Measurements from ENCODE around the gene MBL2.
A peak's percentile ranks its signal among the peaks of the same experiment; 100 is the strongest.

MBL2 gene

GRCh38 chr10:52741851-52742250, 30.7 kb downstream of the MBL2 start:
- Histone ChIP-seq H3K27me3 (ENCODE audit: insufficient read depth, low read length, poor library complexity, severe bottlenecking) (no peaks in the 10 kb centered on the region), H3K9me3 (ENCODE audit: insufficient read depth, low read depth, low read length) (no peaks in the 10 kb centered on the region), H3K4me3 (ENCODE audit: low read length, poor library complexity, severe bottlenecking) (no peak overlapping the region), H3F3A (ENCODE audit: low read depth) (no peaks in the 10 kb centered on the region), H4K20me1 (ENCODE audit: insufficient read depth, low read length, poor library complexity, severe bottlenecking) (no peaks in the 10 kb centered on the region), H3K4me1 (ENCODE audit: insufficient read depth, low read length, poor library complexity, severe bottlenecking) (peaks cover 9% of the 10 kb centered on the region), H3K36me3 (ENCODE audit: insufficient read depth, low read length) (no peaks in the 10 kb centered on the region), H3K4me2 (ENCODE audit: low read depth, low read length, poor library complexity, severe bottlenecking) (no peak overlapping the region), H3K9ac (ENCODE audit: low read depth, low read length, poor library complexity, severe bottlenecking) (peak overlapping the region; percentile 14), H2AFZ (ENCODE audit: low read length) (no peak overlapping the region), H3K9me2 (replicated peaks; ENCODE audit: low read depth, low read length) (no peaks in the 10 kb centered on the region), H3K79me2 (ENCODE audit: insufficient read depth, low read length) (no peaks in the 10 kb centered on the region)
- TF ChIP-seq CTCF (conservative IDR thresholded peaks at IDR 0.05; ENCODE audit: low read length) (no peak), EZH2phosphoT487 (IDR thresholded peaks at IDR 0.05; ENCODE audit: borderline replicate concordance) (no peak)

- peak; percentile 97 for TF ChIP-seq CTCF (conservative IDR thresholded peaks at IDR 0.05; ENCODE audit: low read length)
- TF ChIP-seq EZH2phosphoT487 (IDR thresholded peaks at IDR 0.05; ENCODE audit: borderline replicate concordance) = no peak
- Histone ChIP-seq H3K9me2 (replicated peaks; ENCODE audit: low read depth, low read length) (no peaks in the 10 kb centered on the region), H3K9me3 (ENCODE audit: insufficient read depth, low read depth, low read length) (no peaks in the 10 kb centered on the region), H3F3A (ENCODE audit: low read depth) (no peaks in the 10 kb centered on the region), H3K4me3 (ENCODE audit: low read length, poor library complexity, severe bottlenecking) (no peak overlapping the region), H3K9ac (ENCODE audit: low read depth, low read length, poor library complexity, severe bottlenecking) (peak overlapping the region; percentile 14), H3K4me1 (ENCODE audit: insufficient read depth, low read length, poor library complexity, severe bottlenecking) (peaks cover 9% of the 10 kb centered on the region), H2AFZ (ENCODE audit: low read length) (no peak overlapping the region), H4K20me1 (ENCODE audit: insufficient read depth, low read length, poor library complexity, severe bottlenecking) (no peaks in the 10 kb centered on the region), H3K79me2 (ENCODE audit: insufficient read depth, low read length) (no peaks in the 10 kb centered on the region), H3K27me3 (ENCODE audit: insufficient read depth, low read length, poor library complexity, severe bottlenecking) (no peaks in the 10 kb centered on the region), H3K36me3 (ENCODE audit: insufficient read depth, low read length) (no peaks in the 10 kb centered on the region), H3K4me2 (ENCODE audit: low read depth, low read length, poor library complexity, severe bottlenecking) (no peak overlapping the region)
These were observed 31.5 kb downstream of the MBL2 start for GRCh38 chr10:52740913-52741675.

- Histone ChIP-seq H3F3A (ENCODE audit: low read depth) (no peaks in the 10 kb centered on the region), H4K20me1 (ENCODE audit: insufficient read depth, low read length, poor library complexity, severe bottlenecking) (no peaks in the 10 kb centered on the region), H3K4me2 (ENCODE audit: low read depth, low read length, poor library complexity, severe bottlenecking) (no peak overlapping the region), H3K27me3 (ENCODE audit: insufficient read depth, low read length, poor library complexity, severe bottlenecking) (no peaks in the 10 kb centered on the region), H3K9ac (ENCODE audit: low read depth, low read length, poor library complexity, severe bottlenecking) (no peak overlapping the region), H3K9me2 (replicated peaks; ENCODE audit: low read depth, low read length) (no peaks in the 10 kb centered on the region), H3K4me1 (ENCODE audit: insufficient read depth, low read length, poor library complexity, severe bottlenecking) (peaks cover 9% of the 10 kb centered on the region), H3K9me3 (ENCODE audit: insufficient read depth, low read depth, low read length) (no peaks in the 10 kb centered on the region), H3K36me3 (ENCODE audit: insufficient read depth, low read length) (no peaks in the 10 kb centered on the region), H3K4me3 (ENCODE audit: low read length, poor library complexity, severe bottlenecking) (no peak overlapping the region), H2AFZ (ENCODE audit: low read length) (no peak overlapping the region), H3K79me2 (ENCODE audit: insufficient read depth, low read length) (no peaks in the 10 kb centered on the region)
- TF ChIP-seq CTCF (conservative IDR thresholded peaks at IDR 0.05; ENCODE audit: low read length) (no peak), EZH2phosphoT487 (IDR thresholded peaks at IDR 0.05; ENCODE audit: borderline replicate concordance) (no peak)
These were observed 32.4 kb downstream of the MBL2 start for GRCh38 chr10:52740155-52740549.
